Esophagus (tissue), 2 donors: ENCODE data around the gene ADPRHL1. TPM values are rescaled to one million over a fixed set of nuclear protein-coding genes. Genes with fewer than 3 reads are reported as not detected.

Experiments used
- H3K27ac ChIP-seq, 2 donors: one replicate each; pipeline ENCODE4 v1.5.1; 2013; ENCODE audit warnings: low read depth in 2 of 2, mild to moderate bottlenecking in 2 of 2, inconsistent platforms in 1 of 2, low read length in 1 of 2, moderate library complexity in 1 of 2
- H3K27me3 ChIP-seq, 2 donors: one replicate each; pipeline ENCODE4 v1.6.1; 2013; ENCODE audit warnings: low read length in 2 of 2, control low read depth in 1 of 2, mild to moderate bottlenecking in 1 of 2; ENCODE audit not compliant: insufficient read depth in 2 of 2, control insufficient read depth in 1 of 2
- H3K36me3 ChIP-seq, 2 donors: one replicate each; pipeline ENCODE4 v1.6.1; 2013; ENCODE audit warnings: low read length in 1 of 2; ENCODE audit not compliant: control insufficient read depth in 2 of 2, insufficient read depth in 2 of 2
- H3K4me1 ChIP-seq, 2 donors: one replicate each; pipeline ENCODE4 v1.6.1; 2013; ENCODE audit warnings: low read length in 1 of 2; ENCODE audit not compliant: control insufficient read depth in 2 of 2, insufficient read depth in 2 of 2
- H3K4me3 ChIP-seq, 2 donors: one replicate each; pipeline ENCODE4 v1.5.1; 2013; ENCODE audit warnings: low read length in 2 of 2, mild to moderate bottlenecking in 2 of 2, low read depth in 1 of 2, moderate library complexity in 1 of 2
- H3K9me3 ChIP-seq, 2 donors: one replicate each; pipeline ENCODE4 v1.6.1; 2013; ENCODE audit warnings: mild to moderate bottlenecking in 2 of 2, low read depth in 1 of 2, low read length in 1 of 2, moderate library complexity in 1 of 2; ENCODE audit not compliant: control insufficient read depth in 2 of 2, insufficient read depth in 1 of 2
- WGBS, 2 donors: extraction: QIAGEN DNeasy Blood & Tissue Kit; methylation state at CpG; one replicate each; pipeline ENCODE4 v1.1.7; 2013; 5-methylcytosine and 5-hydroxymethylcytosine counted together
- polyA plus RNA-seq, 2 donors: library from polyadenylated mRNA; stranded (reverse); fragments of 200-250 nt; gene quantifications; one replicate each; pipeline ENCODE4 v1.2.3, GENCODE V29; 2013
- donor health status: healthy with polysubstance abuse.
- donor health status: Bipolar disorder and iron deficiency.

The ADPRHL1 gene
- polyA plus RNA-seq, 2 donors, result 0.51 to 0.89 TPM

- no peaks in the 10 kb centered on the region for H3K36me3 ChIP-seq
- H3K9me3 ChIP-seq, result no peaks in the 10 kb centered on the region
- WGBS, 2 donors, result 82 to 83% methylated on average over 8 of the region's 8 CpGs
- H3K4me3 ChIP-seq, result no peak overlapping the region
- H3K27ac ChIP-seq, result peak overlapping the region; percentile 43 to 48
- H3K27me3 ChIP-seq, result no peaks in the 10 kb centered on the region
- peaks cover 0 to 3% of the 10 kb centered on the region in 2 donors for H3K4me1 ChIP-seq
These were observed 39.0 kb downstream of the ADPRHL1 start for GRCh38 chr13:113414335-113414734.

- Histone ChIP-seq H3K36me3 (no peaks in the 10 kb centered on the region), H3K27me3 (no peaks in the 10 kb centered on the region), H3K4me1 (peaks cover 0 to 3% of the 10 kb centered on the region in 2 donors), H3K4me3 (no peak overlapping the region), H3K27ac (peak overlapping the region; percentile 27 to 48), H3K9me3 (no peaks in the 10 kb centered on the region)
- 59 to 67% methylated on average over 9 of the region's 9 CpGs for WGBS, 2 donors
These were observed 39.4 kb downstream of the ADPRHL1 start for GRCh38 chr13:113413898-113414282.

- 89 to 91% methylated on average over 32 of the region's 32 CpGs for WGBS, 2 donors
- H3K4me3 ChIP-seq, result no peak overlapping the region
- no peaks in the 10 kb centered on the region for H3K9me3 ChIP-seq
- no peaks in the 10 kb centered on the region for H3K36me3 ChIP-seq
- no peaks in the 10 kb centered on the region for H3K27me3 ChIP-seq
- peak overlapping the region; percentile 27 to 48 for H3K27ac ChIP-seq
- H3K4me1 ChIP-seq, result peaks cover 0 to 3% of the 10 kb centered on the region in 2 donors
These were observed 40.0 kb downstream of the ADPRHL1 start for GRCh38 chr13:113413178-113413897.

- Histone ChIP-seq H3K36me3 (no peaks in the 10 kb centered on the region), H3K4me1 (peaks cover 0 to 3% of the 10 kb centered on the region in 2 donors), H3K9me3 (no peaks in the 10 kb centered on the region), H3K27me3 (no peaks in the 10 kb centered on the region), H3K4me3 (no peak overlapping the region), H3K27ac (no peak overlapping the region)
- 97 to 98% methylated on average over 23 to 27 of the region's 27 CpGs for WGBS, 2 donors
These were observed 40.8 kb downstream of the ADPRHL1 start for GRCh38 chr13:113412440-113412839.

GRCh38 chr13:113411216-113412023 lies 41.9 kb downstream of the ADPRHL1 start:
- no peaks in the 10 kb centered on the region for H3K9me3 ChIP-seq
- H3K27ac ChIP-seq, result peak overlapping the region; percentile 21 to 80
- WGBS, 2 donors, result 70 to 74% methylated on average over 30 of the region's 30 CpGs
- peaks cover 0 to 3% of the 10 kb centered on the region in 2 donors for H3K4me1 ChIP-seq
- H3K36me3 ChIP-seq, result no peaks in the 10 kb centered on the region
- no peak overlapping the region for H3K4me3 ChIP-seq
- H3K27me3 ChIP-seq, result no peaks in the 10 kb centered on the region

GRCh38 chr13:113410472-113411201 lies 42.7 kb downstream of the ADPRHL1 start:
- Histone ChIP-seq H3K27ac (peak overlapping the region; percentile 47 to 80), H3K36me3 (no peaks in the 10 kb centered on the region), H3K9me3 (no peaks in the 10 kb centered on the region), H3K4me1 (peaks cover 0 to 3% of the 10 kb centered on the region in 2 donors), H3K4me3 (no peak overlapping the region), H3K27me3 (no peaks in the 10 kb centered on the region)
- whole genome bisulfite sequencing, 2 donors, result 58 to 60% methylated on average over 34 of the region's 34 CpGs

- Histone ChIP-seq H3K27ac (no peak overlapping the region), H3K36me3 (no peaks in the 10 kb centered on the region), H3K9me3 (no peaks in the 10 kb centered on the region), H3K4me3 (no peak overlapping the region), H3K27me3 (no peaks in the 10 kb centered on the region), H3K4me1 (peaks cover 0 to 3% of the 10 kb centered on the region in 2 donors)
- WGBS, 2 donors, result 82 to 86% methylated on average over 3 of the region's 3 CpGs
These were observed 44.7 kb downstream of the ADPRHL1 start for GRCh38 chr13:113408562-113408961.

- no peak overlapping the region for H3K4me3 ChIP-seq
- no peaks in the 10 kb centered on the region for H3K36me3 ChIP-seq
- 83 to 85% methylated on average over 39 to 41 of the region's 41 CpGs for WGBS, 2 donors
- H3K27ac ChIP-seq, result no peak overlapping the region
- peaks cover 0 to 3% of the 10 kb centered on the region in 2 donors for H3K4me1 ChIP-seq
- H3K9me3 ChIP-seq, result no peaks in the 10 kb centered on the region
- no peaks in the 10 kb centered on the region for H3K27me3 ChIP-seq
These were observed 45.5 kb downstream of the ADPRHL1 start for GRCh38 chr13:113407531-113408393.

GRCh38 chr13:113407103-113407530 lies 46.2 kb downstream of the ADPRHL1 start:
- Histone ChIP-seq H3K27ac (no peak overlapping the region), H3K36me3 (no peaks in the 10 kb centered on the region), H3K27me3 (no peaks in the 10 kb centered on the region), H3K9me3 (no peaks in the 10 kb centered on the region), H3K4me3 (no peak overlapping the region), H3K4me1 (peaks cover 0 to 3% of the 10 kb centered on the region in 2 donors)
- WGBS, 2 donors, result 77 to 84% methylated on average over 21 of the region's 21 CpGs
